DMS53 (cell line): ENCODE measurements around the gene DUSP16.
"Not testable (repeated sequence)": the region's sequence is repeated elsewhere in the genome, so short reads cannot be mapped to it uniquely, and the experiment has no call there.

Source experiments
- DNase-seq: peaks from one replicate; lab custom pipeline; 2025; lab: John Stamatoyannopoulos, UW

Gene DUSP16

DNA sequence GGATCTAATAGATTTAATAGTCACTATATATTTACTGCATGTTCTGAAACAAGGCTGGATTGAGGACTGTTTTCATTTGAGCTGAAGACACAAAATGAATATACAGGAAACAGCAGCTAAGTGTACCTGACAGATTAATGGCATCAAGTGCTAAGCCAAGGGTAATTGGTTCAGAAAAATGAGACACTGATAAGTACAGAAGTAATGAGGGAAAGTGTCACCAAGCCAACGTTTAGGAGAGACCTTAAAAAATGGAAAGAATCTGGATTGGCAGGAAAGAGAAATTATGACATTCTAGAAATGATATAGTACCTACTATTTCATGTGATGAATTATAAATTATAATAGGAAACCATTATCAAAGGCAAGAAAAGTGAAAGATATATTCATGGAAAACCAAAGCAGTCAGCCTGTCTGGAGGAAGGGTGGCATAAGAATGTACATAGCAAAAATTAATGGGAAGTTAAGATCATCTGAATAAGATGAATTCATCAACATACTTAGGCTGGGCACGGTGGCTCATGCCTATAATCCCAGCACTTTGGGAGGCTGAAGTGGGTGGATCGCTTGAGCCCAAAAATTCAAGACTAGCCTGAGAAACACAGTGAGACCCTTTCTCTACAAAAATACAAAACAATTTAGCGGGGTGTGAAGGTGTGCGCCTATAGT lies 21.0 kb upstream of the DUSP16 start:
- no peak for DNase-seq

GRCh38 chr12:12582895-12583303 lies 20.2 kb upstream of the DUSP16 start:
- DNase-seq = peak; percentile 43

DNA sequence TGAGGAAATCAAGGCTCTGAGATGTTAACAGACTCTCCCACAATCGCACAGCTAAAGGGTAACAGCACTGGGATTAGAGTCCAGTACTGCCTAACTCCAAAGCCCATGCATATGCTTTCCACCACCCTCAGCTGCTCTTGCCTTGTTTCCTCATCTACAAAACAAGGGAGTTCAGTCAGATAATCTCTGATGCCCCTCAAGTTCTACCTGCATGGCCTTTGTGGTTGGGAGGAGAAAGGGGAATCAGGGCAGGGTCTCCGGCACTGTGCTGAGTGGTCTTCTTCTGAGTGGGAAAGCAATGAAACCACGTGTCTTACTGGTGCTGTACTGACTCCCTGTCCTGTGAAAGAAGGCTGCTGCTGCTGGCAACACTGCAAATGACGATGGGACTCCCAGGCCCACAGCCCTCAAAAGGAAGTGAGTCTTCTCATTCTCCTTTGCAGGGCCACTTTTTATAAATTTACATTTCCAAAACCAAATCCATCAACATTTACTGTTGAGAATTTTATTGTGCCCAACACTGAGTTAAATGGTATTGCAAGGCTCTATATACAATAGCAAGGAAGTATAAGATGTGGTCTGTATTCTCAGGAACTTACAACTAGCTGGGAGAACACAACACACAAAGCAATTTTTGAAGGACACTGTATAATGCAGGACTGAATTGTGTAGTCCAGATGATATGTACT lies 19.7 kb upstream of the DUSP16 start:
- DNase-seq = no peak

- DNase-seq = not testable (repeated sequence)
Measured at GRCh38 chr12:12580716-12581115, 18.1 kb upstream of the DUSP16 start.

- no peak for DNase-seq
Measured at GRCh38 chr12:12577786-12578185, 15.1 kb upstream of the DUSP16 start.

- DNase-seq = no peak
Measured at GRCh38 chr12:12572659-12573058, 10.0 kb upstream of the DUSP16 start.

GRCh38 chr12:12565971-12566370 lies 3.3 kb upstream of the DUSP16 start:
- DNase-seq = not testable (repeated sequence)

- peak; percentile 28 for DNase-seq
Measured at GRCh38 chr12:12564911-12565310, 2.2 kb upstream of the DUSP16 start.

- peak; percentile 61 for DNase-seq
Measured at GRCh38 chr12:12563290-12563928, 746 bp upstream of the DUSP16 start.

- peak; percentile 84 for DNase-seq
Measured at GRCh38 chr12:12562016-12562483, 613 bp downstream of the DUSP16 start.

DNA sequence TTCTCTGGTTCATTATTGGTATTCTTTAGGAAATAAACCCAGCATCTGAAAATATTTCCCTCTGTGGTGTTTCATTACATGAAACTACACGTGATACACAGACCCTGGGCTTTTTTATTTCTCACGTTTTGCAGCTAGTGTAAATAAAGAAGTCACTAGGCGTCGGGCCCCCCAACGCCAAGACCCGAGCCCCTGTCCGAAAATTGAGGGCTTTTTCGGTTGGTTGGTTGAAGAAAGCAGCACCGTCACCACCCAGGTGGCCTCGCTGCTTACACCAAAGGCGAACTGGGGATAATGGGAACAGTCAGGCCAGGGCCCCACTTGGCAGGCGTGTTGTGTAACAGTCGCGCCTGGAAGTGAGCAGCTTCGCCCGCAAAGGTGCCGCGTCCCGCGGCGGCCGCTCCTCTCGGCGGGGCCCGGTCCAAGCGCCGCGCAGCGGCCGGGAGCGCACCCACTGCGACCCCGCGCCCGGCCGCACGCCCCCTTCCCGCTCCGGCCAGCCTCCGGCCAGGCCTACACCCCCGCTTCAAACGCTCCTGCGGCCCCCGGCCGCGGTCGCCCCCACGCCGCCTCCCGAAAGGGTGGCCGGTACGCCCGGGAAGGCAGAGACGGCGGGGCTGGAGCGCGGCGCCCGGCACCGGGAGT lies 1.2 kb downstream of the DUSP16 start:
- peak; percentile 88 for DNase-seq

DNA sequence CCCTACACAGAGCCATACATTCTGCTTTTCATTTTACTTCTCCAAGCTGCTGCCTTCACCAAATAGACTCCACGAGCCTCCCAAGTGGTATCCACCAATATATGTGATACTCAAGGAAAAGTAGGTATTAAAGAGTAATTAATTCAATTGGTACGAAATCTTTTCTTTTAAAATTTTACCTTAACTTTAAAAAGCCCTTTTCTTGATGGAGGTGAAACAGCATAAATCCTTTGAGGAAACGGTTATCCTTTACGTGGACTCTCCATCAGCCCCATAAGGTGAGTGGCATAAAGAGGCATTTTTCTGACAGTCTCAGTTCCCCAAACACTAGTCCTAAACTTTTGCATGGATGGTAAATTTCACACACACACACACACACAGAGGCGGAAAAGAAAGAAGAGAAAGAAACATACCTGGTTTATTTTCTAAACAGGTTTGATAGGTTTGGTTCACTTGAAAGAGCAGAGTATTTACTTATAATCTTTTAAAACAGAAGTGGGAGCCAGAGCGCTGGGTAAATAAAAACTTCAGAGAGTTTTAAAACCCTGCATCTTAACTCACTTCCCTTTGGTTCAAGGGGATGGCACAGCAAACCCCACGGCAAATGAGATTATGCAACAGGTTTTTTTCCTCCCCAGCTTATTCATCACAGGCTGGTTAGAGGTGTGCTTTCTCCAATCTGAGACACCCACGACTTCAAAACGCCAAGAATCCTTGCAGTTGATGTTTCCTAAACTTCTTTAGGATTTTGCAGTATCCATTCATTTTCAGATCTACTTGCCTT lies 1.9 kb downstream of the DUSP16 start:
- peak; percentile 94 for DNase-seq

DNA sequence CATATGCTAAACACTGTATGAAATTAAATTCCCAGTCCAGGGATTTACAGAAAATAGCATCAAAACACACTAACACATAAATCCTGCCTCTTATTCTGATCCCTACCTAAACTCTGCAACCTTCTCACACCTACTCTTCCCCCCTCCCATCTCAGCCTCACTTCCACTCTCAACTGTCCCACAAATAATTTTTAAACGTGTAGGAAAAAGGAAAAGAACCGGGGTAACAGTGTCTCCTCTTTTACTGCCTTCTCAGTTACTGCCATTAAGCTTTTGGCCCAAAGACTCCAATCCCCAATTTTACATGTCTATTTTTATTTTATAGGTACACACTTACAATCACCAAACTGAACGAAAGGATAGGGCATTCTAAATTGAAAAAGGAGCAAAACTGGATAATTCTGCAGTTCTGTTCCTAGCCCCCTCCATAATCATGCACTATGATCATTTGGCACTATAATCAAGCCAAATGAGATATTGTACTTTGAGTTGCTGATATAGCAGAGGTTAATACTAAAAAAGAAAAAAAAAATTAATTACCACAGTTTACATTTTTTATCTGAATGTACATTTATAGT lies 2.9 kb downstream of the DUSP16 start:
- no peak for DNase-seq

DNA sequence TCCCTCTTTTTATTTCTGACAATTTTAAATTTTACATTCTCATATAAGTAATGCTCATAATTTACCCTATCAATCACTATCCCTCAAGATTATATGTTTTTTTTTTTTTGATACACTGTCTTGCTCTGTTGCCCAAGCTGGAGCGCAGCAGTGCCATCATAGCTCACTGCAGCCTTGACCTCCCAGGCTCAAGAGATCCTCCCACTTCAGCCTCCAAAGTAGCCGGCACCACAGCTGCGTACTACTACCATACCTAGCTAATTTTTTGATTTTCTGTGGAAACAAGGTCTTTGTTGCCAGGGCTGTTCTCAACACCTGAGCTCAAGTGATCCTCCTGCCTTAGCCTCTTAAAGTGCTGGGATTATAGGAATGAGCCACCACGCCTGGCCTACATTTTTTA lies 4.4 kb downstream of the DUSP16 start:
- DNase-seq = no peak

- DNase-seq = no peak
Measured at GRCh38 chr12:12557733-12558132, 4.9 kb downstream of the DUSP16 start.

DNA sequence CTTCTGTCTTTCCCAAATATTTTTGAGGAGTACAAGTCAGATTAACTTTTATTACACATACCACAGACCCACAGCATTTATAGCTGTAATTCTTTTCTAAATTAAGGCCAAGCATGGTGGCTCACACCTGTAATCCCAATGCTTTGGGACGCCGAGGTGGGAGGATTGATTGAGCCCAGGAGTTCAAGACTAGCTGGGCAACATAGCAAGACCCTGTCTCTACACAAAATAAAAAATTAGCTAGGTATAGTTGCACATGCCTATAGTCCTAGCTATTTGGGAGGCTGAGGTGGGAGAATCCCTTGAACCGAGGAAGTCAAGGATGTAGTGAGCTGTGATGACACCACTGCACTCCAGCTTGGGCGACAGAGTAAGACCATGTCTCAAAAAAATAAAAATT lies 7.0 kb downstream of the DUSP16 start:
- no peak for DNase-seq

DNA sequence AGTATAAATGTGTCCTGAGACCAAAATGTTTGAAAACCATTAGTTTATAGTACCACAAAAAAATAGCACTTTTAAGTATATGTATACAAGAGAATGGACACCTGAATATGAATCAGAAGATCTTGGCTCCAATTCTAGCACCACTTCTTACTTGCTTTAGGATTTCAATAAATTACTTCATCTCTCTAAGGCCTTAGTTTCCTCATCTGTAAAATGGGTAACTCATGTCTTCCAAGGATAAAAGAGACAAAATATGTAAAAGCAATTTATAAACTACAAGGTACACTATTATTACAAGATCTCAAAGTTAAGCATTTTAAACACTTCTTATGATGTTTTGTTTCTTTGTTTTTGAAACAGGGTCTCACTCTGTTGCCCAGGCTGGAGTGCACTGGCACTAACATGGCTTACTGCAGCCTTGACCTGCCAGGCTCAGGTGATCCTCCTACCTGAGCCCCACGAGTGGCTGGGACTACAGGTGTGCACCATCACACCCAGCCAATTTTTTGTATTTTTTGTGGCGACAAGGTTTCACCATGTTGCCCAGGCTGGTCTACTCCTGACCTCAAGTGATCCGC lies 9.4 kb downstream of the DUSP16 start:
- DNase-seq = no peak

DNA sequence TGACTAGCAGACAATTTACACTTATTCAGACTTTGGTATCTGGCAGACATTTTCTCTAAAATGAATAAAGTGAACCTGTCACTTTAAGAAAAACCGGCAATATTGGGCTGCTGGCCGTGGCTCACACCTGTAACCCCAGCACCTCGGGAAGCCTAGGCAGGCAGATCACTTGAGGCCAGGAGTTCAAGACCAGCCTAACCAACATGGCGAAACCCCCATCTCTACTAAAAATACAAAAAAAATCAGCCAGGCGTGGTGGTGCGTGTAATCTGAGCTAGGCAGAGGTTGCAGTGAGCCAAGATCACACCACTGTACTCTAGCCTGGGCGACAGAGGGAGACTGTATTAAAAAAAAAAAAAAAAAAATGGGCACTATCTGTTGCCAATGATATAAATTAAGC lies 11.5 kb downstream of the DUSP16 start:
- no peak for DNase-seq

DNA sequence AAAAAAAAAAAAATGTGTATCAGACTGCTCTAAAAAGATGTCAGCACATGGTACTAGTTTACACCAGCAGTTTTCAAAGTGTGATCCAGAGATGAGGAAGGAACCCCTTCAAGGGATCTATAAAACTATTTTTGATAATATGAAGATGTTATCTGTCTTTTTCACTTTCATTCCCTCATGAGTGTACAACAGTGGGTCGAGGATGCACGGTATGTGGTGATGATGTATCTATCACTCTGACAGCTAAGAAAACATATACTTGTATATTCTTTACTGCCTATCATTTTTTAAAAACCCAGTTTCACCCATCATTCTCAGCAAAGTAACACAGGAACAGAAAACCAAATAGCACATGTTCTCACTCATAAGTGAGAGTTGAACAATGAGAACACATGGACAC lies 12.4 kb downstream of the DUSP16 start:
- DNase-seq = no peak

DNA sequence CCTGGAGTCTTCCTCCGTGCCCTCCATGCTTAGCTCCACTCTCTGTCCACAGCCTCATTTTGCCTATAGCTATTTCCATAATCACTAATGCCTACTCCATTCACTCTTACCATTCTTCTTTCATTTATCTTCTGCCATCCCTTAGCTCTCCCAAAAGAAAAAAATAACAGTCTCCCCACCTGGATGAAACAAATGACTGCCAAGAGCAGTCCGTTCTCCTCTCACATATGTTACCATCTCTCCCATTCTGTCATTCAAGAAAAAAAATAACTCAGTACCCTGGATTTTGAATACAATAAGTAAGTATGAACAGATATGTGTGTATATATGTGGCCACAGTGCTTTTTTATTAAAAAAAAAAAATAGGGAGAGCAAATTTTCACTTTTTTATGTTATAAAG lies 13.2 kb downstream of the DUSP16 start:
- no peak for DNase-seq

DNA sequence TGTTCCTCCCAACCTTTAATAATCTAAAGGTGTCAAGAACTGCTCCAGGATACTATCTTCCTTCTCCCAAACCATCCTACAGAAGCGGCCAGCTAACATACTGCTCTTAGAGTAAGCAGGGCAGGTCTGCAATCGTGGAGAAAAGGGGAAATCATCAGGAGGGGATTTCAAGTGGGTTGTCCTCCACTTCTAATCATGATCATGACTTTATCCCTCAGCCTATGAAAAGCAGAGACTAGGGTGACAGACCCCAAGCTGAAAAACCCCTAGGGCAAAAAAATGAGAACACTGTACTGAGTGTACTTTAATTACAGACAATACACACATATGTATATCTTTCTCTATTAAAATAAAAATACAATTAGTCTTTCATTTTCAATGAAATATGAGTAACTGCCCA lies 13.9 kb downstream of the DUSP16 start:
- no peak for DNase-seq
